CD4-positive, alpha-beta T cell treated with Interleukin-10 for 1 hour (primary cell): ENCODE data around the gene ADRM1.

Source experiments
- DNase-seq: peaks from one replicate; pipeline ENCODE4 v3.0.0-alpha.2; 2020

Gene ADRM1

DNA sequence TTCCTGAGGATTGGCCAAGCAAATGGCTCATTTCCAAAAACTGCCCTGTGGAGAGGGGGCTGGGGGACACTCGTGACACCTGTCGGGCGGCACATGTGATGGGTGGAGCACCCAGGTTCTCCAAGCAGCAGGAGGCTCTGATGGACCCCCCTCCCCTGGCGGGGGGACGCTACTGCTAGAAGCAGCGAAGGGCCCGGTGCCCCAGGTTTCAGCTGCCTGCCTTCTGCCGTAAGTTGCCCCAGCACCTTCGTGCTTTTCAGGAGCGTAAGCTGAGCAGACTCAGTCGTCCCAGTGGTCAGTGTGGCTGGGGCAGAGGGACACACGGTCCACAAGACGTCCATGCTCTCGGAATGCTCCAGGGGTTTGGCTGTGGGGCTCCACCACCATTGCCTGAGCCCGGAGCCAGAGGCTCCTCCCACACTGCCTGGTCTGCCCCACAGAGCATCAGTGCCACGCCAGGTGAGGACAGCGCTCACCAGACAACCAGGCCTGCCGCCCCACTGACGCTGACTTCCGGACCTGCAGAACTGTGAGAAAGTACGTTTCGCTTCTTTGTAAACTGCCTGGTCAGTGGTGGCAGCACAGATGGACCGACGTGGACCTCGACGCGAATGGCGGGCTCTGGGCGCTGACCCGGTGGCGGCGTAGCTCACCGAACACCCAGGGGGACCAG lies 4.1 kb upstream of the ADRM1 start:
- DNase-seq = no peak

DNA sequence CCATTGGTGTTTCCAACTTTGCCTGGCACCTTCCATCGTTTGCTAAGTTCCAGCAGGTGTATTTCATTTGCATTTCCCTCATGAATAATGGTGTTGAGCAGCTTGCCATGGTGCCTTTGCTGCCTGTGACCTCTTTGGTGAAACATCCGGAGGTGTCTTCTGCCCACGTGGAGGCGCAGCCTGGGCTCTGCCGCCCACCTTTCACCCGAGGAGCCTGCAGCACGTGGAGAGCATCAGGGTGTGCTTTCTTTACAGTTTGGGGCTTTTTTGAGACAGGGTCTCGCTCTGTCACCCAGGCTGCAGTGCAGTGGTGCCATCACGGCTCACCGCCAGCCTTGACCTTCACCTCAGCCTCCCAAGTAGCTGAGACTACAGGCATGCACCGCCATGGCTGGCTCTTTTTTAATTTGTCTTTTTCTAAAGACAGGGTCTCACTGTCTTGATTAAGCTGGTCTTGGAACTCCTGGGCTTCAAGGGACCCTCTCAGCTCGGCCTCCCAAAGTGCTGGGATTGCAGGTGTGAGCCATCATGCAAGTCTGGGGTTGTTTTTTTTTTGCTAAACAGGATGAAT lies 3.0 kb upstream of the ADRM1 start:
- no peak for DNase-seq

GRCh38 chr20:62300319-62300718 lies 2.5 kb upstream of the ADRM1 start:
- DNase-seq = no peak

DNA sequence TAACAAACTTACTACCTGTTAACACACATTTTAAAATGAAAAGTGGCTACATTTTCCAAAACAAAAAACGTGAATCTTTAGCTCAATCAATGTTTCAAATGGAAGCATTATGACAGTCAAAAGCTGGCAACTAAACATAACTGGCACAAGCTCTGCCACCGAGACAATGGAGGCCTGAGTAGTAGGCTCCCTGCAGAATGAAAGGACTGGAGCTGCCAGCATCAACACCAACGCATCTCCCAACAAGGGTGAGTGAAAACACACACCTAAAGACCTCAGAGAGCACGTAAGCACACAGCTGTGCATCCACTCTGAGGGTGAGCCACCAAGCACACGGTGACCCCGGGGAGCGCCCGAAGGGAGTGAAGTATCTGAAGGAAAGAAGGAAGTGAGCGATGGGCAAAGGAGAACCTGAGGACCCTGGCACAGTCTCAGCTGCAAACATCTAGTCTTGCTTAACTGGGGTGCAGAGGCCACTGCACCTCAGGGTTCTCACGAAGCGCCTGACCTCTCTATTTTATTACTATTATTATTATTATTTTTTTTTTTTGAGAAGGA lies 1.6 kb upstream of the ADRM1 start:
- DNase-seq = no peak

DNA sequence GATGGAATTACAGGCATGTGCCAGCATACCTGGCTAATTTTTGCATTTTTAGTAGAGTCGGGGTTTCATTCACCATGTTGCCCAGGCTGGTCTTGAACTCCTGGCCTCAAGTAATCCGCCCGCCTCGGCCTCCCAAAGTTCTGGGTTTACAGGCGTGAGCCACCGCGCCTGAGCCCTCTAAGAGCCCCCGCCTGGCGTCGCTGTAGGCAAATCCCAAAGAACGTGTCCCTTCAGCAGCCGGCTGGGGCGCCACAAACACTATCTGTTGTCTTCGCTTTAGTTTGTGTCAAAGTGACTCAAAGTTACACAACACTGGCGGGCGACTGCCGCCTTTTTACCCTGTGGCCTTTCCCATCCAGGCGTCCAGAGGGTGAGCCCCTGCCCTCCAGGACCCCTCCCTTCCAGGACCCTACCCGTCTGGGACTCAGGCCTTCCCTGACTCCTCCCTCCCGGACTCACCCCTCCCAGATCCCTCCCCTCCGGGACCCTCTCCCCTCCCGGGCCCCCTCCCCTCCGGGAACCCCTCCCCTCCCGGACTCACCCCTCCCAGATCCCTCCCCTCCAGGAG lies 940 bp upstream of the ADRM1 start:
- peak; percentile 89 for DNase-seq

- no peak for DNase-seq
These were observed 204 bp downstream of the ADRM1 start for GRCh38 chr20:62303062-62303339.

DNA sequence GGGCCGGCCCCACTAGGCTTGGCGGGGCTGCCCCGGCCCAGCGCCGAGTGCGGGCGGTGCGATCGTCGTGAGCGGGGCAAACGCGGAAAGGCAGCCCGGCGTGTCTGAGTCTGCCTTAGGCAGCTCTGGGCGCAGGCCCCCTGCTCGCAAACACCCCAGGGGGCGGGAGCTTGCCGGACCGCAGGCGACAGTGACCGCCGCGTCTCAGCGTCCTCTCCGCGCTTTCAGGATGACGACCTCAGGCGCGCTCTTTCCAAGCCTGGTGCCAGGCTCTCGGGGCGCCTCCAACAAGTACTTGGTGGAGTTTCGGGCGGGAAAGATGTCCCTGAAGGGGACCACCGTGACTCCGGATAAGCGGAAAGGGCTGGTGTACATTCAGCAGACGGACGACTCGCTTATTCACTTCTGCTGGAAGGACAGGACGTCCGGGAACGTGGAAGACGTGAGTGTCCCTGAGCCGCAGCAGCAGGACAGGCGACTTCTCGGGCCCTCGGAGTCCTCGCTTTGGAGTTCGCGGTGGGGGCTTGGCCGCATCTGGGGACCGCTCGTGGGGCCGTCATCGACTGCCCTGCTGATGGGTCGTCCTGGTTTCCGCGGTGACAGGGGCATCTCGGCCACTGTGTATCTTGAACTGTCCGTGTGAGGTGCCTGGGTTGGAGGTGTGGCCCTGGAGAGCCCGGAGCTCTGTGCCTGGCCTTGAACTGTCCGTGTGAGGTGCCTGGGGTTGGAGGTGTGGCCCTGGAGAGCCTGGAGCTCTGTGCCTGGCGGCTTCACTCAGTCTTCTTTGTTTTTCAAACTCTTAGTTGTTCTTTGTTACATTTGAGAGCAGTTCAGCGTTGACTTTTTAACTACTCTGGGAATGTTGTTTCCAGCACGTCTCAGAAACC lies 786 bp downstream of the ADRM1 start:
- no peak for DNase-seq

DNA sequence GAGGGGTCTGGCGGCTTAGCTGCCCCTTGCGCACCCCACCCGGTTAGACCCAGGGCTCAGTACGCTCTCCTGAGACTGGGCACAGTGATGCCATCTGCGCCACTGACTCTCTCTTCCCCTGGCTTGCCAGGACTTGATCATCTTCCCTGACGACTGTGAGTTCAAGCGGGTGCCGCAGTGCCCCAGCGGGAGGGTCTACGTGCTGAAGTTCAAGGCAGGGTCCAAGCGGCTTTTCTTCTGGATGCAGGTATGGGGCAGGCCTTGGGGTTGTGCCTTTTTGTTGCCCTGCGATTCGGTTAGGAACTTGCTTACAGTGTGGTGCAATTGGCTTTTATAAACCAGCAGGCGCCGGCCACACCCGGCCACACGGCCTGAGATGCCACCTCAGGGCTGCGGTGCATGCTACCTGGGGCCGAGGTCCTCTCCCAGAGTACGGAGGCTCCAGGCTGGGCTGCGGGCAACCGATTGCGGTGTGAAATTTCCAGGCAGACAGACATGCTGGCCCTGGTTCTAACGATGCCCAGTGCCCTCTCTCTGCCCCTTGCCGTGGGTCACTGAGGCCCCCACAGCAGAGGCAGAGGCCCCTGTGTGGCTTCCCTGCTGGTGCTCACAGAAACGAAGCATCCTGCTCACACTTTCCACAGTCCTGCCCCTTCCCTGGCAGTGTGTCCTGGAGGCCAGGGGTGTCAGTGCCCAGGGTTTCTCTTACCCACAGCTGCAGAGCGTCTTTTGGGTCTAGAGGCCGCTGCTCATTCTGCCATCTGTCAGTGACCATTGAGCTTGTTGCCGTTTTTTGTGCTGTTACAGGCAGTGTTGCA lies 1.7 kb downstream of the ADRM1 start:
- no peak for DNase-seq

DNA sequence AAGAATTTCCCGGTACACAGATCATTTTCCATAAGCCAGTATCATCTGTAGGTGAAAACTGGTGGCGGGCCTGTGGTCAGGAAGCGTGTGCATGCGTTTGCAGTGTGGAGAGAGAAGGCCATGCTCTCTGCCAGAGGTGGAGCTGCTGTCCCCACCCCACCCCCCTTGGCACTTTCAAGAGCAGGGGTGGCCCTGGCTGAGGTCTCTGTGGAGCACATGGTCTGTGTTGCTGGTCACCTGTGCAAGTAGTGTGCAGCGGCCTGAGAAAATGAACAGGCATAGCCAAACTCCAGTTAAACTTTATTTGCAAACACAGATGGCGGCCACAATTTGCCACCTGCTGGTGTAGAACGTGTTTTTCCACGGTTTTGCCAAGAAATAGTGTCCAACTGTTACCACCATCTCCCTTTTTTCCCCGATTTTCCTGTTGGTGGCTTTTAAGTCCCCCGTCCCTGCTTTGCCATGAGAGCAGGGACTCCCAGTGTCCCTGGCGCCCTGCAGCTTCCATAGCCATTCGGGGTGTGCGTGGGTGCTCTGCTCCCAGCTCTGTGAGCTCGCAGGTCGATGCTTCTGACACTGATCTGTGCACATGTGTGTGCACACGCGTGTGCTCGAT lies 2.5 kb downstream of the ADRM1 start:
- DNase-seq = no peak

GRCh38 chr20:62305765-62306413 lies 3.1 kb downstream of the ADRM1 start:
- DNase-seq = no peak

GRCh38 chr20:62306414-62307187 lies 3.8 kb downstream of the ADRM1 start:
- no peak for DNase-seq

DNA sequence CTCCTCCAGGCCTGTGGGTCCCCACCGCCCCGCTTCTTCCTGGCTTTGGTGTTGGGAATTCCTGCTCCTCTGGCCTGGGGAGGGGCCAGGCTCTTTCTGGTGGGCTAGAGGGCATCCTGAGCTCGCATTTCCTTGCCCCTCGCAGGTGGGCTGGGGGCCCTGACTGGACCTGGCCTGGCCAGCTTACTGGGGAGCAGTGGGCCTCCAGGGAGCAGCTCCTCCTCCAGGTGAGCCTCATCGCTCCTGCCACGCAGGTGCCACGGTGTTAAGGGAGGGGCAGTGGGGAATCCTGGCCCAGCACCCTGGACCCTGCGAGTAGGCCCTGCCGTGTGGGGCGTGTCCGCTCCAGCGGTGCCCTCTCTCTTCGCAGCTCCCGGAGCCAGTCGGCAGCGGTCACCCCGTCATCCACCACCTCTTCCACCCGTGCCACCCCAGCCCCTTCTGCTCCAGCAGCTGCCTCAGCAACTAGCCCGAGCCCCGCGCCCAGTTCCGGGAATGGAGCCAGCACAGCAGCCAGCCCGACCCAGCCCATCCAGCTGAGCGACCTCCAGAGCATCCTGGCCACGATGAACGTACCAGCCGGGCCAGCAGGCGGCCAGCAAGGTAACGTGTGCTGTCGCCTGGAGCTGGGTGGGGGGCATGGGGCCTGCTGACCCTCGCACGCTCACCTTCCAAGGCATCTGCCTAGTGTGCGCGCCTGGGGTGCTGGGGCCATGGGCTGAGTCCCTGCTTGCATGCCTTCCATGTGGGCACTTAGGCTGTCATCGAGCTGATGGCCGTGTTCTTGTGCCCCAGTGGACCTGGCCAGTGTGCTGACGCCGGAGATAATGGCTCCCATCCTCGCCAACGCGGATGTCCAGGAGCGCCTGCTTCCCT lies 4.7 kb downstream of the ADRM1 start:
- DNase-seq = no peak

DNA sequence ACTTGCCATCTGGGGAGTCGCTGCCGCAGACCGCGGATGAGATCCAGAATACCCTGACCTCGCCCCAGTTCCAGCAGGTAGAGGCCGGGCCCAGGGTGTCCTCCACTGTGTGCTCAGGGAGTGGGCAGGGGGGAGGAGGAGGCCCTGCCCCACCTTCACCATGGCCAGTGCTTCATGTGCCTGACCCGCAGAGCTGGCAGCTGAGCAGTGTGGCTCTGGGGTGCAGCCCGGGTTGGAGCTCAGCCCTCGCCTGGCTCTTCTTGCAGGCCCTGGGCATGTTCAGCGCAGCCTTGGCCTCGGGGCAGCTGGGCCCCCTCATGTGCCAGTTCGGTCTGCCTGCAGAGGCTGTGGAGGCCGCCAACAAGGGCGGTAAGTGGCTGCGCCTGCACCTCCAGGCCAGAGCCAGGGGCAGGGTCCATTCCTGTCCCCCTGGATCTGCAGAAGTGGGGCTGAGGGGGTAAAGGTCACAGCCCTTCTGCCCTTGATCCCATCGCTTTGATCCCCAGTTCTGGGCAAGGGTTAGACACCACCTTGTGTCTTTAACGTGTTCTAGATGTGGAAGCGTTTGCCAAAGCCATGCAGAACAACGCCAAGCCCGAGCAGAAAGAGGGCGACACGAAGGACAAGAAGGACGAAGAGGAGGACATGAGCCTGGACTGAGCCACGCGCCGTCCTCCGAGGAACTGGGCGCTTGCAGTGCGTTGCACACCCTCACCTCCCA lies 5.5 kb downstream of the ADRM1 start:
- DNase-seq = no peak

- no peak for DNase-seq
These were observed 6.6 kb downstream of the ADRM1 start for GRCh38 chr20:62309198-62309944.

- DNase-seq = no peak
These were observed 7.4 kb downstream of the ADRM1 start for GRCh38 chr20:62309947-62310756.

GRCh38 chr20:62310757-62311121 lies 7.9 kb downstream of the ADRM1 start:
- no peak for DNase-seq

- DNase-seq = no peak
These were observed 8.4 kb downstream of the ADRM1 start for GRCh38 chr20:62311150-62311549.
